Effector CD8-positive, alpha-beta T cell (primary cell): Measurements from ENCODE around the gene STAC3.

ENCODE experiments used
- DNase-seq: peaks from one replicate; lab custom pipeline; 2025; lab: John Stamatoyannopoulos, UW

Gene STAC3

DNA sequence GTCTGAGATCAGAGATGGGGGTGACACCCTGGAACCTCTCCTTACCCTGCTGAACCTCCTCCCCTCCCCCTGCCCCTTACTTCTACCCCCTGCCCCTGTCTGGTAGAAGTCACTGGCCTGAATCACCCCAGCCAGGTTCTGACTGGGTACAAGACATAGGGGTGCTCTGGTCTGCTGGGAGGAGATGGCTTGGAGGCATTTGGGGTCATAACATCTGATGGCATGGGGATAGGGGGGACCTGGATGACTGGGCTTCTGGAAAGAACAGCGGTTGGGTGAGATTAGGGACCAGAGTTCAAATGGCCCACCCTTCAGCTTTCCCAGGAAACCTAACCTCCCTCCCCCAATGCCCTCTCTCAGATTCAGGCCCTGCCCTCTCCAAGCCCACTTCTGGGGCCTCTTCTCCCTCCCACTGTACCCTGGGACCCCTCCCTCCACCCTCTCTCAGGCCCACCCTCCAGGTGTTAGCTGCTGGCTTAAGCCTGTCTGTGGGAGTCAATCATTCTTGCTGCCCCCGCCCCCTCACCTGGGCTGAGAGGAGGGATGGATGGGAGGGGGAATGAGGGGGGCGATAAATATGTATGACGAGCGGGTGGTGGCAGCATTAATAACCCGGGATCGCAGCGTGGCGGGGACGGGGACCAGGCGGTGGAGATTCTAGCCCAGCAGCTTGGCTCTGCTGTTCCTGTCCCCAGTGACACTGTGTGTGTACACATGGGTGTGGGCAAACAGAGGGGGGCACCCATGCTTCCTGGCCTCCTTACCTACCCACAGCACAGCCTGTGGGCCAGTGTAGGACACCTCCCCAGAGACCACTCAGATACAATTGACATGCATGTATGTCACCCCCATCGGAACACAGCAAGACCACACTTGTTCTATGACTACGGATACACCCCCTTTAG is 28.4 kb downstream of the STAC3 start:
- no peak for DNase-seq

DNA sequence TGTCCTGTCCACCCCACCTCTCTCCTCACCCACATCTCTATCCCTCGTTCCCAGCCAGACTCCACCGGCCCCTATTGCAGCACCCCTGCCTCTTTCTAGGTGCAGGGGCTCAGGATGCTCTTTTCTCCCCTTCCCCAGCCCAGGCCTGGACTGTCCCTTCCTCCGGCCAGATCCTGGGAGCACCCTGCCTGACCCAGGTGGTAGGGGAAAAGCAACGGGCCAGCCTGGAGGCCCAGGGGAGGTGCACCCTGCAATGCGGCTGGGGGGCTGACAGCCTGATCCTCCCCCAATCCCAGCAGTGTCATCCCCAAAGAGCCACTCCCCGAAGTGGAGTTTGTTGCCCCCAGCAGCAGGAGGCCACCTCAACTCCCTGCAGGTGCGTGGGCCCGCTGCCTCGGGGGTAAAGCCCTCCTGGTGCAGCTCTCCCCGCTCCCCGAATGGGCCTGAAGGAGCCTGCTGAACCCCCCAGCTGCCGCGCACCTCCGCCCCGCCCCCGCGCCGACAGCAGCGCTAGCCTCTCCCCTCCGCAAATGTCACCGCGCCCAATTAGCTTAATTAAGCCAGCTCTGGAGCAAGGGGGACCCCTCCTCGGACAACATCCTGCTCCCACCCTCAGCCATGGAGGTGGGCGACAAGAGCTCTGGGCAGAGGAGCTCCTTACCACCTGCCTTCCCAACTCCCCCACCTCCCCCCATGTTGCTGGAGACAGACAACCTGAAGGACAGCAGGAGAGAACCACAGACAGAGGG is 29.6 kb downstream of the STAC3 start:
- no peak for DNase-seq

GRCh38 chr12:57220770-57221168 is 30.2 kb downstream of the STAC3 start:
- DNase-seq, result no peak

DNA sequence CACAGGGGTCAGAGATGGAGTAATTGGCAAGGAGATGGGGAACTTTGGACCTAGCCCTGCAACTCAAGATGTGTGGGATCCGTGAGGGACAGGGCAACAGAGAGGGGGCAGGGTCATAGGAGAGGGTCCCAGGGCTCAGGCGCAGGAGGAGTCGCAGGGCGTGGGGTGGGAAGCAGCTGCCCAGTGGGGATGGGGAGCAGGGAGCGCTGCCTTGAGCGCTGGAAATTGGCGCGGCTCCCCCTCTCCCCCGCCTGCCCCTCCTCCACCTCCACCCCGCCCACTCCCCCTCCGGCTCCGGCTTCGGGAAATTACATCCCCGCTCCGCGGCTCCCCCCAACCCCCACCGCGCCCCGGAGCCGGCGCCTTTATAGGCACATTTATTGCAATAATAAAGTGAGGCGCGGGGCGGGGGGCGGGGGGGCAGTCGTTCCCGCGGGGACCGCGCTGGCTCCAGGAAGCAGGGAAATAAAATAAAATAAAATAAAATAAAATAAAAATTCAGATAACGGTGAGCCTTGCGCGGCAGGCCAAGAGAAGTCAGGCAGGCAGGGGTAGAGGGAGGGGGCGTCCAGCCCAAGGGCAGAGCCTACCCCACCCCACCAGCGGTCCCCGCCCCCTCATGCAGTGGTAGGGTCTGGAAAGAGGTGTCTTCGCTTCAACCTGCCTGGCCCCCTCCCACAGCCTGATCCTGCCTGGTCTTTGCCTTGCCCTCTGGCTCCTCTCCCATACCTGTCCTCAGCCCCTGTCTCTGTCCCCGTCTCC is 30.8 kb downstream of the STAC3 start:
- DNase-seq, result no peak

- no peak for DNase-seq
These were observed 31.6 kb downstream of the STAC3 start for GRCh38 chr12:57219205-57219992.

GRCh38 chr12:57218030-57218853 is 32.7 kb downstream of the STAC3 start:
- DNase-seq, result no peak

DNA sequence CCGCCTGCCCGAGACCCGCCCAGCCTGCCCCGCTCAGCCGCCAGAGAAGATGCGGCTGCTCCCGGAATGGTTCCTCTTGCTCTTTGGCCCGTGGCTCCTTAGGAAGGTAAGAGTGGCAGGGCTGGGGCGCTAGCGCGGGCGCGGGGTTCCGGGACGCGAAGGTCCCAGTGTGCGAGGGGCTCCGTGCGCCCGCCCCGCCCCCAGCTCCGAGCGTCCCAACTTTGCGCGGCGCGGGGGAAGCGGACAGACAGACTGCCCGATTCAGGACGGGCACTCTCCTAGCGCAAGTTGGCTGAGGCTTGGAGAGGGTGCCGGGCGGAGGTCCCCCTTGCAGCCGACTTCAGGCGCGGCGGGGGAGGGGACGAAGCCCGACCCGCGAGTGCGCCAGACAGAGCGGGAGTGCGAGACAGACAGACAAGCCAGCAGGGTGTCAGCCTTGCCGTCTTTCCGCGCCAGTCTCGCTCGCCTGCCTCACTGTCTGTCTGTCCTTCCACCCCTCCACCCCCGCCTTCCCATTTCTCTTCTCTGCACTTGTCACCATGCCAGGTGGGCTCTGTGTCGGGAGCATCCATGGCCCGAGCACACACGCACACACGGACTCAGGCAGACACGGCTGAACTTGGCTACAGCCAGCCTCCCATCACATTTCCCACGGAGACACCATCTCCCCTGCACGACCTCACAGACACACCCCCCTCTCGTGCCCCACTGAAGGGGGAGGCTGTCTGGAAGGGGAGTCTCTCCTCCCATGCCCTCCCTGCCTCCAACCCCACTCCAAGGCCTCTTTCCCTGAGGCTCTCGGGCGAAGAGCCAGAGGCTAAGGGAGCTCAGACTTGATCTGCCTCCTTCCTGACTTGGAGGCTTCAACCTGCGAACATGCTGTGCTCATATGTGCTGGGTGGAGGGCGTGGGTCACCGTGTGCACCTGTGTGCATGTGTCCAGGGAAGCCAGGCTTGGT is 33.8 kb downstream of the STAC3 start:
- DNase-seq, result no peak

- peak; percentile 30 for DNase-seq
These were observed 34.7 kb downstream of the STAC3 start, which contains the start of gene NXPH4 for GRCh38 chr12:57216014-57216911. Gene NXPH4, plus strand, starts transcription at chr12:57216794. Its CDS starts 176 bp downstream, at chr12:57216970.

DNA sequence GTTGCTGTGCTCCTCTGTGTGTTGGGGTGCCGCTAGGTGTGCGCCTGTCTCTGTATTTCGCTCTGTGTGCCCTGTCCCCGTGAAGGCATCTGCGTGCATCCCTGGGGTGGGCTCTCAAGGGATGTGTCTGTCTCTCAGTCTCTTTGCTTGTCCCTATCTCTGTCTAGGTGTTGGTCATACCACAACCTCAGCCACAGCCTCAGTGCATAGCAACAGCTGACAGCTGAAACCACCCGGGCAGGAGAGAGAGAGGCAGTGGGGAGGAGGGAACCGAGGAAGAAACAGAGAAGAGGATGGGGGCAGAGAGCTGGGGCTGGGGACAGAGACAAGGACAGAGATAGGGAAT is 35.3 kb downstream of the STAC3 start:
- no peak for DNase-seq

- no peak for DNase-seq
These were observed 35.9 kb downstream of the STAC3 start for GRCh38 chr12:57215065-57215464.

DNA sequence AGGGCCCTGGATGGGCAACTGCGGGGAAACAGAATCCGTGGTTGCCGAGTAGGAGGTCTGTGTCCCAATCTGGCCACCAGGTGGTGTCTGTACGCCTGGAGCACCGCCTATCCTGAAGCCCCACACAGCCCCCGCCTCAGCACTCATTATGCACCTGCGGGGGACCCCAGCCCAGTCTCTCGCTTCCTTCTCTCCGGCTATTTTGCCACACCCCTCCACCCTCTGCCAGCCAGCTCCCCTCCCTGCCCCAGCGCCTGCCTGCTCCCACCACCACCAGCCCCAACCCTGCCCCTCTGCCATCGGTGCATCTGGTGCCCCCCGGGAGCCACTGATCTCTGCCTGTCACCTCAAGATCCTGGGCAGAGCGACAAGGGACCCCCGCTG is 36.6 kb downstream of the STAC3 start:
- DNase-seq, result peak; percentile 45

- DNase-seq, result no peak
These were observed 37.1 kb downstream of the STAC3 start for GRCh38 chr12:57213763-57214397.

GRCh38 chr12:57213058-57213715 is 37.8 kb downstream of the STAC3 start:
- DNase-seq, result peak; percentile 76

GRCh38 chr12:57212701-57213057 is 38.3 kb downstream of the STAC3 start:
- no peak for DNase-seq

- no peak for DNase-seq
These were observed 38.9 kb downstream of the STAC3 start for GRCh38 chr12:57211791-57212700.

- no peak for DNase-seq
These were observed 39.9 kb downstream of the STAC3 start for GRCh38 chr12:57210926-57211692.
